GM19328 (cell line): ENCODE measurements around the gene SPEF2.
"Not testable (repeated sequence)": the region's sequence is repeated elsewhere in the genome, so short reads cannot be mapped to it uniquely, and the experiment has no call there.

ENCODE experiments used
- ATAC-seq: cut with Tn5 transposase; IDR thresholded peaks from one replicate; pipeline ENCODE4 v1.9.1; 2021; ENCODE audit warnings: mild to moderate bottlenecking, moderate library complexity; ENCODE audit not compliant: unreplicated experiment

The SPEF2 gene

DNA sequence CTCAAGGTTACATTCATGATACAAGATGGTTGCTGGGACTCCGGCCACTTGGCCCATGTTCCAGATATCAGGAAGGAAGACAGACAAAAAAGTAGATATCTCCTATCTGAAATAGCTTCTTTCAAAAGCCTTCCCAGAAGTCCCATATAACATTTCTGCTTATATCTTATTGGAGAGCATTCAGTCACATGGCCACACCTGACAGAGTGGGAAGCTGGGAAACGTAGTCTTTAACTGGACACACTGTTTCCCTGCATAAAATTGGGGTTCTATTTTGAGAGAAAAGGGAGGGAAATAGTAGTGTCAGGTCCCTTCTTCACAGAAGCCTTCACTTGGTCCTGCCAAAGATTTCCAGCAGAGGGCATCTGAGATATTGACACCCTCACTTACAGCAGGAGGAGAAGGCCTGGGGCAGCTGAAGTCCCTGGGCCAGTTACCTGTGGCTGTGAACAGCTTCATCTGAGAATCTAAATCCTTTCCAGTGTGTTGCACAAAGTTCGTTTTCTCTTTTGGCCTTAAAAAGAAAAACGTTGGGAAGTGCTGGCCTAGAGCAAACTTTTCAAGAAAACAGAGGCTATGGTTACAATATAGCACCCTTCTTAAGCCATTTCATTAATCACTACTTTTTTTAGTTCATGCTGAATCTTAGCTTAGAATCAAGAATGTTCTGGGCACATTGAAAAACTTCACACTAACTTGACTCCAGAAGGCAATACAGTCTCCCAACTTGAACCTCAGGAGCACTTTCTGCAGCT is 33.5 kb downstream of the SPEF2 start:
- ATAC-seq: peak; percentile 77

DNA sequence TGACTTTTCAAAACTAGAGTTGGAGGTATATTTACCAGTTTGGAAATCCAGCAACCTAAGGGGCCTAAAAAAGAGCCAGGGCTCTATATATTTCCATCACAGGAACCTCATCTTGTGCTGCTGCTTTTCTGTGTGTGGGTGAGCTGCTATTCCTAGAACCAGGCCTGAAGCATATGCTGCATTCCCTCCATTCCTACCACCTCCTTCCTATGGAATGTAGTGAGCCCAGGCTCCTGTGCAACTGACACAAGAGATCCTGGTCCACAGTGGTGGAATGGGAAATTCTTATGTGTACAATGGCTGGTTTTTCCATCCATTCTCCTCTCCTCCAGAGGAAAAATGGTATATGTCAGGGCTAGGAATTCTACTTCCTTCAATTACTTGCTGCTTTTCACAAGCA is 39.1 kb downstream of the SPEF2 start:
- ATAC-seq: no peak

DNA sequence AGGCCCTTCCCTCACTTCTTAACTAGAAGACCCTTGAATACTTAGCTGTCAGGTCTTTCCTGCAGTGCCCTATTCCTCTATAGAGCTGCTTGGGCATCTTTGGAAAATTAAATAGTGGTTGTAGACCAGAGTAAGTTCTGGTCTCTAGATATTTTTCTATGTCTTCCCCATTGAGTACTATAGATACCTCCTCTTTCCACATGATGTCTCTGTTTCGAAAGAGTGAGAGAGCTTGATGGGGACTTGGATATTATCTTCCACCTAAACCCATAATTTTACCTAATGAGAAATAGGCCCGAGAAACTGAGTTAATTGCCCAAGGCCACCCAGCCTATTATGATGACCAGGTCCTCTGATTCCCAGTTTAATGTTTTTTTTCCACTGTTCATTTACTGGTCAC is 40.2 kb downstream of the SPEF2 start:
- no peak for ATAC-seq

DNA sequence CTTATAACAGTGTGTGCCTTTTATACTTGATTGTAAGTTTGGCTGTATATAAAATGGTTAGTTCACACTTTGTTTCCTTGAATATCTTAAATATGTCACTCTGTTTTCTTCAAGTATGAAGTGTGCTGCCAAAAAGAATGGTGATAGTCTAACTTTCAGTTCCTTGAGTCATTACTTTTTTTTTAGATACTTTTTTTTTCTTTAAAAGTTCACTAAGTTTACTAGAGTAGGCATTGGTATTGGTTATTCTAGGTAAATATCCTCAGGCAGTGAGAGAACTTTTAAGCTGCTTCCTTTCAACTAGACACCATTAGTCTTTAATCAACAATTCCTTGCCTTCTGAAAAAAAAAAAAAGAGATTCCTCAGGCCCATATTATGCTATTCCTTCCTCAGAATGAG is 41.9 kb downstream of the SPEF2 start:
- ATAC-seq: no peak

DNA sequence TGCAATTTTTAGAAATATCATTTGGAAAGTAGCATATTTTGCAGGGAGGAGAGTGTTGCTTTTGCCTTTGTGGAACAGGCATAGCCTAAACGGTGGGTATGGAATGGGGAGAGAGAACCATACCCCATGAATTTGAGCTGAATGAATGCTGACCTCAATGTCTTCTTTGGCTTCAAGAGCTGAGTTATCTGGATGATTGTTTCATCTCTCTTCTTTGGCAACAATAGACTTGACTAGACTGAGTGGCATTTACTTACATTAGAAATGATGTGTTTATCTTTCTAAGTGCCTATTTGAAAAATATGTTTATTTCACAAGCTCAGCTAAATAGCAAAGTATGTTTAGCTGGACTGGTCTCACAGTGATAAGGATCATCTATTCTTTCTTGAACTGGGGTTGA is 42.8 kb downstream of the SPEF2 start:
- ATAC-seq: no peak

DNA sequence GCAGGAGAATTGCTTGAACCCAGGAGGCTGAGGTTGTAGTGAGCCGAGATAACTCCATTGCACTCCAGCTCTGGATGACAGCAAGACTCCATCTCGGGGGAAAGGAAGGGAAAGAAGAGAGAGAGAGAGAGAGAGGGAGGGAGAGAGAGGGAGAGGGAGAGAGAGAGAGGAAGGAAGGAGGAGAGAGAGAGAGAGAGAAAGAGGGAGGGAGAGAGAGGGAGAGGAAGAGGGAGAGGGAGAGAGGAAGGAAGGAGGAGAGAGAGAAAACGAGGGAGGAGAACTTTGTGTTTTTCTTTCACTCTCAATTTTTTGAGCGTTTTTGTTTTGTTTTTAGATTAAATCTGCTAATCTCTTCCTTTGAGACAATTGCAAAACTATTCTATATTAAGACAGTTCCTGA is 46.9 kb downstream of the SPEF2 start:
- no peak for ATAC-seq

DNA sequence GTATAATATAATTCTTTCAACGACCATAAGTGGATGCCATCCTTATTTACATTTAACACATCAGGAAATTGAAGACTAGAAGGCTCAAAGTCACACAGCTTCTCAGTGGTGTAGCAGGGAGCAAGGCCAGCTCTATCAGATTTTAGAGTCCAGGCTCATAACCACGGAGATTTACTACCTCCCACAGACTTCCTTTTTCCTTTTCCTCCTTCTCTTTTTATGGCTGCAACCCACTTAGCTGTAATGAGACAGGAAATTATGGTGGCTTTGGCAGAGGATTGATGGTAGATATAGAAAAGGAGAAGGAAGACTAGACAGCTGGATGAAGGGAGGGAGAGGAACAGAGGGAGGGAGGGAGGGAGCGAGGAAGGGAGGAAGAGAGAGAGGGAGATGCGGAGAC is 47.4 kb downstream of the SPEF2 start:
- ATAC-seq: no peak

DNA sequence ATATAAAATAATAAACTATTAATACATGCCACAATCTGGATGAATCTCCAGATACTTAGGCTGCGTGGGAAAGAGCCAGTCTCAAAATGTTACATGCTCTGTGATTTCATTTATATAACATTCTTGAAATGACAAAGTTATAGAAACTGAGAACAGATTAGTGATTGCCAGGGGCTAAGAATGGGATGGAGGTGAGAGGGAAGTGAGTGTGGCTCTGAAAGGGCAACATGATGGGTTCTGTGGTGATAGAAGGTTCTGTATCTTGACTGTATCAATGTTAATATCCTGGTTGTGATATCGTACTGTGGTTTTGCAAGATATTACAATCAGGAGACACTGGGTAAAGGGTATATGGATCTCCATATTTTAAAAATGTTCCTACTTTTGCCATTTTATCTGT is 50.7 kb downstream of the SPEF2 start:
- no peak for ATAC-seq

DNA sequence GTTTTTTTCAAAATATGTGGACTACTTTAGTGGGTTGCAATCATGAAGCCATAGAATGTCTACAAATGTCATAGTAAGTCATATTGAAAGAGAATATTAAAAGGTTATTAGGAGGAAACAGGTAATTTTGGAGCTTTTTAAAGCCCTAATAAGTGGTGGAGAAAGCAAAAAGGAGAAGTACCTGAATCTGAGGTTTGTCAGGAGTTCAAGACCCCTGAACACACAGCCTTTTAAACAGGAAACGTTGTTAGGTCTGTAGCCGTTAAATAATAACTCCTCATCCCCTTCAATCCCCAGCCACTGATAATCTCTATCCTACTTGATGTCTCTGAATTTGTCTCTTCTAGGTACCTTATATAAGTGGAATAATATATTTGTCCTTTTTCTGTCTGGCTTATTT is 51.1 kb downstream of the SPEF2 start:
- no peak for ATAC-seq

DNA sequence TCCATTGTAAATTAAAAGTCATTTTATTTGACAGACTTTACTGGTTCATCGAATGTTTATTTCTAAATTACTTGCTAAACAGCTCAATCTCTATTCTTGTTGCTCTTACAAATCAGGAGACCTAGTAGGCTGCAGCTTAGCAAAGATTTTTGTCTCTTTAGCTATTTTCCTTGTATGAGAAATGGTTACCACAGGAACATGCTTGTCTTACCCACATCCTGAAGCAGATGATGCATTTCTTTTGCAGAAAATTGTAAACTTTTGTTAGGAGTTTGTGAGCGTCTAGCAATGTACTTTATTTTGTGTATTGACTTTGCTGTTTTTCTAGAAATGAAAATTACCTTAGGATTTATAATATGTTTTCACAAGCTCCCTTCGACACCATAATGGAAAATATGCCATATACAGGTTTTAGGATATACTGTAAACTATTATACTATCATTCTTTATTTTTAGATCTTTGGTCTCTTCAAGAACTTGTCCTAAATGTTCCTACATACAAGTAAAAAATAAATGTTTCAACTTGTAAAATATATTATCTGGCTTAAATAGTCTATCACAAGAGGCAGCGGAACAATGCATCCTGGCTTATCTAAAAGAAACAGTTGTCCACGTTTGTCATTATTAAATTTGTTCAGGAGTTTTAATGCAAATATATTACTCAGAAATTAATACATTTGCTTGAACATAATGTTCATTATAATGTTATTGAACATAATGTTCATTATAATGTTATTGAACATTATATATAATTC is 54.1 kb downstream of the SPEF2 start:
- no peak for ATAC-seq

DNA sequence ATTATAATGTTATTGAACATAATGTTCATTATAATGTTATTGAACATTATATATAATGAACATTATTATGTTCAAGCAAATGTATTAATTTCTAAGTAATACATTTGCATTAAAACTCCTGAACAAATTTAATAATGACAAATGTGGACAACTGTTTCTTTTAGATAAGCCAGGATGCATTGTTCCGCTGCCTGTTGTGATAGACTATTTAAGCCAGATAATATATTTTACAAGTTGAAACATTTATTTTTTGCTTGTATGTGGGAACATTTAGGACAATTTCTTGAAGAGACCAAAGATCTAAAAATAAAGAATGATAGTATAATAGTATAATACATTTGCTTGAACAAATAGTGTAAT is 54.6 kb downstream of the SPEF2 start:
- ATAC-seq: not testable (repeated sequence)

DNA sequence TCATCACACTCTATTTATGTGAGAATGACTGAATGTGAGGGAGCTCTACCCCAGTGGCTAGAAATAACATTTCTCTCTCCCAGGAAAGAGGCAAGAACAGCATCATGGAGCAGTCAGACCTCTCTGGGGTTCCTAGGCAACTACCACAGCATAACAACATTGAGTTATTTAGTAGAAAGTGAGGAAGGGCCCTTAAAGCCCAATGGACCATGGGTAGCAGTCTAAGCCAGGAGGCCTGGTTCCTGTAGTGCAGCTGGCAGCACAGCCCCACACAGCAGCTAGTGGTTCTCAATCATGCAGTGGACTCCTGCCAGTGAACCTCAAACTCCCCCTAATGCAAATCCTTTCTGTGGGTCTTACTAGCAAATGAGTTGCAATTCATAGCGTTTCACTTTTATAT is 55.3 kb downstream of the SPEF2 start:
- ATAC-seq: no peak

DNA sequence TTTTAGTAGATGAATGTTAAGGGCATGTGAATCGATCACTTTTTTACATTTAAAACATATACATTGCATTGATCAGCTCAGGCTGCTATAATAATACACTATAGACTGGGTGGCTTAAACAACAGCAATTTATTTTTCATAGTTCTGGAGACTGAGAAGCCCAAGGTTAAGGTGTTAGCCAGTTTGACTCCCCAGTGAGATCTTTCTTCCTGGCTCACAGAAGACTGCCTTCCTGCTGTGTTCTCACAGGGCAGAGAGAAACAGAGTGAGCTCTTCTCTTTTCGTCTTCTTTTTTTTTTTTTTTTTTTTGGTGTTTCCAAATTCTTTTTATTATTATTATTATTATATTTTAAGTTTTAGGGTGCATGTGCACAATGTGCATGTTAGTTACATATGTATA is 56.4 kb downstream of the SPEF2 start:
- no peak for ATAC-seq

DNA sequence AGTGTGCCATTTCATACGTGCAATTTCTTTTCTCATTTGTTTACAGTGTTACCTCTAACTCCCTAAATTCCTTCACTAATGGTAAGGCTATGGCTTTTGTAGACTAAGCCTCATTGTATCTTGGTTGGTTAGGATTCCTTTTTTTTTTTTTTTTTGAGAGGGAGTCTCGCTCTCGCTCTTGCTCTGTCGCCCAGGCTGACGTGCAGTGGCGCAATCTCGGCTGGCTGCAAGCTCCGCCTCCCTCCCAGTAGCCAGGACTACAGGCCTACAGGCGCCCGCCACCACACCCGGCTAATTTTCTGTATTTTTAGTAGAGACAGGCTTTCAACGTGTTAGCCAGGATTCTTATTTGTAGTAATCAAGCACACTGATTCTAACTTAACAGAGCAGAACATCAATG is 57.7 kb downstream of the SPEF2 start:
- no peak for ATAC-seq

DNA sequence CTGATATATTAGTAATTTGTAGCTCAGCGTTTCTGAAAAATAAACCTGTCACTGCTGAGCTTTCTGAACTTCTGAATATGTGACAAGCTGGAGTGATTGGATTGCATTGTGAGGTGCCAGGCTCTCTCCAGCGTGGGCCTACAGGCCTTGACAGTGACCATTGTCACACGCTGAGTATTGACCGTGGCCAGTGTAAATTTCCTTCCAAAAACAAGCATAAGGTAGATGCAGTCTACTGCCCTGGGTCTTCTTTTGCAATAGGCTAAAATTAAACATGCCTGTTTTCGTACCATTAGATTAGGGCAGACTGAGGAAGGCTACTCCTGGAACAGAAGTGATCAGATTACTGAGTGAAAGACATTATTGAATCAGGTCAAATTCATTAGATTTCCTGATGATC is 60.2 kb downstream of the SPEF2 start:
- no peak for ATAC-seq

DNA sequence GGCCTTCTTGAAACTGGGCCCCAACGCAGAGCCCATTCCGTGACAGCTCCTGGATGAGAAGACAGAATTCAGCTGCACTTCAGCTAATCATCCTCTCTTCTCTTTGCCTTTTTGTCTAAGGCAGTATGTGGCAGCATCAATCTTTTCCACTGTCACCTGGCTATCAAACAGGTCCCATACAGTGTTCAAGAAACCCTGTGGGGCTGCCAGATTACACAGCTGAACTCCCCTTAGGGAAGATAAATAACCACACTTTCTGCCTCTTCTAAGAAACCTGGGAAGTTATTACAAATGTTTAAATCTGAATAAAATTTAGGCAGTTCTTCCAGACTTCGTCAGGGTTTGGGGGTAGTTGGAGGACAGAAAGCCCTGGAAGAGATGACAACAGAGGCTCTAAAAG is 61.0 kb downstream of the SPEF2 start:
- ATAC-seq: no peak

DNA sequence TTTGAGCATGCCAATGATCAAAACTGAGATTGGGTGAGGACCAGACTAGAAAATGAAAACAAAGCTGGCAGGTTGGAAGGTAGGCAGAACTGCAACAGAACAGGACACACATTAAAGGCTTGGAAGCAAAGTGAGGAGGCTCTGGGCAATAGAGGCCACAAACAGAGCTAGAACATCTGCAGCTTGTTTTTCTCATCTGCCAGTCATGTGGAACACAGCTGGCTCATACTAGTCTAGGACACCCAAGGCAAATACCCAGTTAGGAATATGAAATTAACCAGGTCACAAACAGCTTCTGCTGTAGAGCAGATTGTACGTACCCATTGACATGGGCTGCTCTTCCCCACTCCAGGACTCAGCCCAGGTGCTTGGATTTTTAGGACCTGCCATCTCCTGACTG is 61.7 kb downstream of the SPEF2 start:
- ATAC-seq: no peak

DNA sequence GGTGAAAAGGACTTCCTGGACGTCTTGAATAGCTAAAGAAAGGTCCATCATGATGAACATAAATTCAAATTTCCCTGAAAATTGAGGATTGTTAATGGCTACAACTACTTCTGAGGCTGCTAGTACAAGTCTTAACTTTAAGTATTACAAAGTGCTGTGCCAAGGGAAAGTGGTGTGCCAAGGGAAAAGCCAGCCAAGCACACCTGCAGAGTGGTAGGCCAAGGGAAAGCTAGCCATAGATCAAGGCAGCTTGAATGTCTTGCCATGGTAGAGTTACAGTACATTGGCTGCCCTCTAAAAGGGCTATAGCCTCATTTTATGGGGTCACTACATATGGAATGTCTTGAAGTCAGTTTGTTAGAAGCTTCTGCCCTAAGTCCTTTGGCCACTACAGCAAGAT is 64.2 kb downstream of the SPEF2 start:
- ATAC-seq: no peak

DNA sequence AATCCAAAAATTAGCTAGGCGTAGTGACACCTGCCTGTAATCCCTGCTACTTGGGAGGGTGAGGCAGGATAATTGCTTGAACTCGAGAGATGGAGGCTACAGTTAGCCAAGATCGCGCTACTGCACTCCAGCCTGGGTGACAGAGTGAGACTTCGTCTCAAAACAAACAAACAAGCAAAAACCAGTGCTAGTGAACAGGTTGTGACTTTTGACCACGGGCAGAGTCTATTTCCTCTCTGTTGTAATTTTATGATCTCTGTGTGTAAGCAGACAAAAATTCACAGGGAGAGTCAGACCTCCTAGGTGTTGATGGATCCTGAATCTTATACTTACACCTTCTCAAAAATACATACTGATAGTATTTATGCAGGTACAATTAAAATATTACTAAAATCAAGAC is 65.8 kb downstream of the SPEF2 start:
- ATAC-seq: no peak

DNA sequence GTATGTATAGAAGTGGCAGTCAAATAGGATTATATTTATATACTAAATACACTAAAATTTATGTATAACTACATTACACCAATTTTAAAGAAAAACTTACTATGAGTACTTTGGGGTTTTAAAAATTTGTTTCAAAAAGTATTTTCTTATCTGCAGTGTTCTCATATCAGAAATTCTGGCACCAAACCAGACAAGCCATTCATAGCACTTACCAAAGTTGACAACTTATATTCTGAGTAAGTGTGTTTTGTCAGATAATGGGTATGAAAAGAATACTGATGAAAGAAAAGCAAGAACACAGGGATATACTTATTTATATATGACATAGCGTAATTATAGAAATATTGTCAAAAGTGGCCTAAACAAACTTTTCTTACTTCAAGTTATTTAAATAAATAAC is 67.5 kb downstream of the SPEF2 start:
- no peak for ATAC-seq

DNA sequence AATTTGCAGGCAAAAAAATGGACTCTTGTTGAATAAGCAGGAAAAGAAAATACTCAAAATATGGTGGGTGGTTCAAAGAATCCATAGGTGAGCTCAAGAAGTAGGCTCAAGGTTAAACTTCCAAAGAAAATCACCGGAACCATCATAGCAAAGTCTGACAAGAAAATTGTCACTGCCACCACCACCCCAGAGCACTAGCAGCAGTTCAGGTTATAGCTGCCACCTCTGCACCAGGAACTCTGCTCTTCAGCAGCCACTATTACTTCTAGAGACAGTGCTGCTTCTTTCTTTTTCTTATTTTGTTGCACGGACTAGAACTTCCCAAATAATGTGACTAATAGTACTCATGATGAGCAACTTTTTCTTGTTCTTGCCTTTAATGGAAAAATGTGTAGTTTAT is 70.3 kb downstream of the SPEF2 start:
- ATAC-seq: no peak

DNA sequence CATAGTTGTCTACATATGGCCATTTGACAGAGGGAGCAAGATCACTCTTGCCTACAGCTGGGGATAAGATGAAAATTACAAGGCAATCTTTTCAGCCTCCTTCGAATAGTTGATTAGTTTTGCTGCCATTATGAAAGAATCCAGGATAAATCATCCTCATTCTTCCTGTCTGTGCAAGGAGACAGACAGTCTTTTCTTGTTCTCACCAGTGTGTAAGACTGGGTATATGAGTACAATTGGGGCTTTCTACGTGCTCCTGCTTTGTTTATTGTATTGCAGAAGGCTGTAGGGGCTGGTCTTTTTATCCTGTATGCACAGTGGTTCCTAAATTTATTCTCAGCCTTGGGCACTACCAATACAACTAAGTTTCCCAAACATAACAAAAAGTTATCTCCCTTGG is 76.8 kb downstream of the SPEF2 start:
- no peak for ATAC-seq
